ENCODE measurements around the gene PIGR. TPM values are rescaled to one million over a fixed set of nuclear protein-coding genes. Genes with fewer than 3 reads are reported as not detected.

Gene PIGR
- total and polyA plus RNA-seq, 2 of the 8 experiments (the other 6 are each of a cell fraction or from before 2014, with no cell fraction given) = not detected

DNA sequence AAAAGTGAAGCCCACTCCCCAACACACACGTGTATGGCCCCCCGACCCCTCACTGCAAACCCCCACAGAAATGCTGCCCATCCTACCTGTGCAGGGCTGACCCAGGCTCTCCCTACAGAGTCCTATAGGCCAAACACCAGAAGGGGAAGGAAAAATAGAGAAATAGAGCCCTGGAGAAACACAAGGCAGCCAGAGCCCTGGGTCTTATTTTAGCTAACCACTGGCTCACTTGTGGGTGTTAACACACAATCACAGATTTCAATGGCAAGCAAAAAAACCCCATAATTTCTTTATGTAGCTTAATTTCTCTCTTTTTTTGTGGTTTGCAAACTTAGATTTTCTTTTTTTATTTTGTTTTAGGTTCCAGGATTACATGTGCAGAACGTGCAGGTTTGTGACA is 989 bp upstream of the PIGR start:
- CTCF ChIA-PET (ENCODE audit: partially characterized antibody) = interaction anchor here (1.0 to 13.6 kb wide), 9 partner anchors 11 to 221 kb away, joined by 3 to 226 read pairs (median 5); no protein-coding TSS in a partner anchor
- no peak overlapping the region for H2BK5ac ChIP-seq (ENCODE audit: low read depth, low read length)
- H2BK120ac ChIP-seq (replicated peaks; ENCODE audit: low read depth, low read length) = no peak overlapping the region
- no peak overlapping the region for H2AK5ac ChIP-seq (ENCODE audit: low read depth, low read length)
- H4K91ac ChIP-seq (replicated peaks; ENCODE audit: insufficient read length, low read length) = no peak overlapping the region
- H3K23ac ChIP-seq (ENCODE audit: insufficient read length) = no peak overlapping the region
- no peak overlapping the region for H3K56ac ChIP-seq (replicated peaks; ENCODE audit: insufficient read length, low read depth, low read length)
- no peak overlapping the region for H4K8ac ChIP-seq (ENCODE audit: extremely low read depth, insufficient read depth, low read length)
- H3K79me1 ChIP-seq (ENCODE audit: low read depth, low read length) = no peaks in the 10 kb centered on the region
- H3K18ac ChIP-seq (ENCODE audit: extremely low read depth, low read length) = no peak overlapping the region
- WGBS, 2 experiments (ENCODE audit: extremely low coverage in 1 of 2, insufficient coverage in 1 of 2, insufficient read length in 1 of 2, insufficient replicate concordance in 2 of 2, low coverage in 1 of 2, low lambda C conversion rate in 2 of 2, missing lambda C conversion rate in 1 of 2) = 97% methylated on average over 3 of the region's 3 CpGs; no CpG with 5 or more reads in 1 of the 2 experiments
- H4K5ac ChIP-seq (ENCODE audit: insufficient read length, low read depth, low read length) = no peak overlapping the region
- no peaks in the 10 kb centered on the region for H3K23me2 ChIP-seq (ENCODE audit: low read depth, low read length)
- no peak overlapping the region for H2AFZ ChIP-seq (ENCODE audit: low read length)
- POLR2A ChIA-PET (ENCODE audit: partially characterized antibody) = no interaction called here
- H3K27me3 ChIP-seq (replicated peaks in 1 of 4; ENCODE audit: control insufficient read depth in 3 of 4, extremely low read depth in 1 of 4, insufficient read depth in 3 of 4, low read length in 3 of 4) = no peaks in the 10 kb centered on the region
- H2BK20ac ChIP-seq (ENCODE audit: low read length) = no peak overlapping the region
- H3K4ac ChIP-seq (replicated peaks; ENCODE audit: insufficient read length, low read depth, low read length) = no peak overlapping the region
- DNase-seq (ENCODE audit: low read depth in 1 of 2, low spot score in 2 of 2) (no peak), FAIRE-seq (no peak)
- no peak overlapping the region for H3K4me3 ChIP-seq (ENCODE audit: extremely low read depth in 1 of 4, insufficient read depth in 2 of 4, low read depth in 3 of 4, low read length in 4 of 4)
- no peaks in the 10 kb centered on the region for H3K79me2 ChIP-seq (ENCODE audit: control insufficient read depth in 1 of 2, insufficient read depth in 2 of 2, low read length in 2 of 2)
- H3K14ac ChIP-seq (ENCODE audit: insufficient read length) = no peak overlapping the region
- no peak overlapping the region for H2BK12ac ChIP-seq (ENCODE audit: low read depth, low read length)
- no peak overlapping the region for H3K9ac ChIP-seq (replicated peaks in 1 of 4; ENCODE audit: extremely low read depth in 1 of 4, low read depth in 3 of 4, low read length in 3 of 4)
- no peak overlapping the region for H3K27ac ChIP-seq (ENCODE audit: low read depth, low read length)
- H3K4me1 ChIP-seq (replicated peaks in 1 of 4; ENCODE audit: control insufficient read depth in 3 of 4, insufficient read depth in 4 of 4, low read length in 3 of 4) = no peaks in the 10 kb centered on the region; a peak in 1 of 7 replicates
- H4K20me1 ChIP-seq (replicated peaks in 1 of 2; ENCODE audit: control insufficient read depth in 1 of 2, insufficient read depth in 2 of 2, low read length in 2 of 2) = no peaks in the 10 kb centered on the region
- no peak overlapping the region for H2BK15ac ChIP-seq (ENCODE audit: low read length)
- H3K4me2 ChIP-seq (ENCODE audit: insufficient read depth in 1 of 2, low read depth in 2 of 2, low read length in 2 of 2) = no peak overlapping the region
- no peaks in the 10 kb centered on the region for H3K9me3 ChIP-seq (ENCODE audit: insufficient read depth in 2 of 2, low read depth in 1 of 2, low read length in 1 of 2)
- H3K36me3 ChIP-seq (ENCODE audit: control insufficient read depth in 2 of 4, insufficient read depth in 4 of 4, low read length in 3 of 4) = no peaks in the 10 kb centered on the region
- TF ChIP-seq, protein P1, sequence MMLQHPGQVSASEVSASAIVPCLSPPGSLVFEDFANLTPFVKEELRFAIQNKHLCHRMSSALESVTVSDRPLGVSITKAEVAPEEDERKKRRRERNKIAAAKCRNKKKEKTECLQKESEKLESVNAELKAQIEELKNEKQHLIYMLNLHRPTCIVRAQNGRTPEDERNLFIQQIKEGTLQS (IDR thresholded peaks at IDR 0.05; ENCODE audit: insufficient read depth, low read depth, low read length) = no peak
- no peak for TF ChIP-seq BACH1 (IDR thresholded peaks at IDR 0.05; ENCODE audit: low read length)
